HUES6 (cell line): ENCODE measurements around the gene ADPRS.

ENCODE experiments used
- H3K27ac ChIP-seq: 2 replicates; pipeline ENCODE4 v1.7.0; 2013; ENCODE audit warnings: low read depth, mild to moderate bottlenecking, low read length, inconsistent platforms
- H3K27me3 ChIP-seq: 2 replicates; pipeline ENCODE4 v1.6.1; 2013; ENCODE audit warnings: low read length; ENCODE audit not compliant: control insufficient read depth, insufficient read depth
- H3K36me3 ChIP-seq: 2 replicates; pipeline ENCODE4 v1.6.1; 2013; ENCODE audit warnings: low read length; ENCODE audit not compliant: control insufficient read depth, insufficient read depth
- H3K4me1 ChIP-seq: 2 replicates; pipeline ENCODE4 v1.6.1; 2013; ENCODE audit warnings: low read length; ENCODE audit not compliant: control insufficient read depth, insufficient read depth
- H3K4me3 ChIP-seq: 2 replicates; pipeline ENCODE4 v1.5.1; 2013; ENCODE audit warnings: low read depth, low read length
- H3K9ac ChIP-seq: one replicate; pipeline ENCODE4 v1.6.1; 2013; ENCODE audit warnings: mild to moderate bottlenecking, low read length
- H3K9me3 ChIP-seq: 2 replicates; pipeline ENCODE4 v1.6.1; 2013; ENCODE audit warnings: low read depth, low read length; ENCODE audit not compliant: control insufficient read depth, insufficient read depth

The ADPRS gene

DNA sequence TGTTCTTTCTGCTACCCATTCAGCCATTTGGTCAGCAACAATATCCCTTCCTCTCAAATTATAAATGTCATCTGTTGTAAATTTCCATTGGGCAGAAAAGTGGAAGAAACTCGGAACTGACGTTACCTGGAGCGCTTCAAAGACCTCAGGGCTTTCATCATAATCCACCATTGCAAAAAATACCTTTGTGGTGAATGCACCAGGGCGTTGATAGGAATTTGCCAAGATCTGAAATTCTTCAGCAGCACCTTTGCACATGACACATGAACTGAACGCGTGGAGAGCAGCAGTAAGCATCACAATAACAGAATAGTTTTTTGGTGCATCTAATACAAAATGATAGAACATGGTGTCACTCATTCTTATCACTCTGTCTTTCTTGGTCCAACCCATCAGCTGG is 7.9 kb upstream of the ADPRS start:
- H3K4me3 ChIP-seq, result no peak overlapping the region
- H3K27ac ChIP-seq, result no peak overlapping the region
- H3K9ac ChIP-seq, result no peak overlapping the region
- peaks cover 10% of the 10 kb centered on the region; the same call in 1 of the 2 replicates for H3K27me3 ChIP-seq
- no peaks in the 10 kb centered on the region for H3K9me3 ChIP-seq
- no peaks in the 10 kb centered on the region for H3K36me3 ChIP-seq
- peaks cover 7% of the 10 kb centered on the region for H3K4me1 ChIP-seq

DNA sequence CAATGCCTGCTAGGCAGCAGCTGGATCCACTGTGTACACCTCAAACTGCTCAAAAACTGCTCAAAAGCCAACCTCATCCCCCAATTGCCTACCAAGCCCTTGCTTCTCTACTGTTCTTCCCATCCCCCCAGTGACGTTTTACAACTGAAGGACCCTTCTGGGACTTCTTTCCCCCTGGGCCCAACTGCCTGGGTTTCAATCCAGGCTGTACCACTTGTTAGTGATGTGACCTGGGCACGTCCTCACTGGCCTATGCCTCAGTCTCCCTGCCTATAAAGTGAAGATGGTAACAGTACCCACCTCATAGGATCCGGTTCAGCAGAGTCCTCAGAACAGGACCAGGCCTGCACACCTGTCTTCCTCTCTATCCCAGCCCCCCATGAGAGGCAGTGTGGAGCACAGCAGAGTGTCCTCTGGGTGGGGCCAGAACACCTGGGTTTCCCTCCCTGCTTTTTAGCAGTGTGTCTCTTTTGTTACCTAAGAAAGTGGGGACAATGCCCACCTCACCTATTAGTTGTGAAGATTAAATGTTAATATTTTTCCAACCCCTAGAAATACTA is 6.7 kb upstream of the ADPRS start:
- Histone ChIP-seq H3K9me3 (no peaks in the 10 kb centered on the region), H3K36me3 (no peaks in the 10 kb centered on the region), H3K4me1 (peaks cover 7% of the 10 kb centered on the region), H3K9ac (no peak overlapping the region), H3K27me3 (peaks cover 10% of the 10 kb centered on the region; the same call in 1 of the 2 replicates), H3K27ac (no peak overlapping the region), H3K4me3 (no peak overlapping the region)

GRCh38 chr1:36083219-36083618 is 5.5 kb upstream of the ADPRS start:
- H3K4me3 ChIP-seq, result no peak overlapping the region
- peaks cover 10% of the 10 kb centered on the region; the same call in 1 of the 2 replicates for H3K27me3 ChIP-seq
- no peak overlapping the region for H3K27ac ChIP-seq
- peaks cover 7% of the 10 kb centered on the region for H3K4me1 ChIP-seq
- no peaks in the 10 kb centered on the region for H3K9me3 ChIP-seq
- H3K9ac ChIP-seq, result no peak overlapping the region
- H3K36me3 ChIP-seq, result no peaks in the 10 kb centered on the region

DNA sequence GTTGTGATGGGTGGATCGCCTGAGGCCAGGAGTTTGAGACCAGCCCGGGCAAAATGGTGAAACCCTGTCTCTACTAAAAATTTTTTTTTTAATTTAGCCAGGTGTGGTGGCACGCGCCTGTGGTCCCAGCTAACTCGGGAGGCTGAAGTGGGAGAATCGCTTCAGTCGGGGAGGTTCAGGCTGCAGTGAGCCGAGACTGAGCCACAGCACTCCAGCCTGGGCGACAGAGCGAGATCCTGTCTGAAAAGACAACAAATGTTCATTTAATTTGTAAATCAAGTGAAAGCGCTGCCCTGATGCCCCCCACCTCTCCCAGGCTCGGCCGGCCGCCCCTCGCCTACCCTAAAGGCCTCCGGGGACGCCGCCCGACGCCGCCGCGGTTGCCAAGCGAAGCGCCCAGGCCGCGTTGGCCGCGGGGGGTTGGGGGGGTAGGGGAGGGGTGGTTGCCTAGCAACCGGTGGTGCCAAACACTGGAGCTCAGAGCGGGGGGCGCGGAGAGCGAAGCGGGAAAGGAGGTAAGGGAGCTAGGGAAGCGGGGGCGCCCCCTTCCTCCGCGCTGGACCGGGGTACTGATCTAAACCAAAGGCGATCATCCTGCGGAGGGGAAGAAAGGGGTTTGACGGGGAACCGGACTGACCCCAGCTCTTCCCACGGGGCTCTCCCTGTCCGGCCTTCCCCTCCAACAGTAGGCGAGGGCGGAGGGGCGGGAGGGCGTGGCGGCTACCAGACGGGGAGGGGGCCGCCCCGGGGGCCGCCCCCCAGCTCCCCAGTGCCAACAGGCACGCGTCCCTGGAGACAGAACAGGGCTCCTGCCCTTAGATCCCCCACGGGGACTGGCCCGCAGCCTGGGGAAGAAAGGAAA is 4.8 kb upstream of the ADPRS start, which contains the start of gene TEKT2:
Gene TEKT2 (plus strand): TSS at position 460 of the 862 bp plus-strand sequence. CDS start 828 bp downstream, outside the sequence.
- H3K4me1 ChIP-seq, result peaks cover 7% of the 10 kb centered on the region
- H3K9me3 ChIP-seq, result no peaks in the 10 kb centered on the region
- peak within 1 kb of the TSS; percentile 67 for H3K4me3 ChIP-seq
- H3K27ac ChIP-seq, result no peak within 1 kb of the TSS
- H3K27me3 ChIP-seq, result peaks cover 10% of the 10 kb centered on the region; the same call in 1 of the 2 replicates
- peak within 1 kb of the TSS; percentile 60 for H3K9ac ChIP-seq
- H3K36me3 ChIP-seq, result no peaks in the 10 kb centered on the region

DNA sequence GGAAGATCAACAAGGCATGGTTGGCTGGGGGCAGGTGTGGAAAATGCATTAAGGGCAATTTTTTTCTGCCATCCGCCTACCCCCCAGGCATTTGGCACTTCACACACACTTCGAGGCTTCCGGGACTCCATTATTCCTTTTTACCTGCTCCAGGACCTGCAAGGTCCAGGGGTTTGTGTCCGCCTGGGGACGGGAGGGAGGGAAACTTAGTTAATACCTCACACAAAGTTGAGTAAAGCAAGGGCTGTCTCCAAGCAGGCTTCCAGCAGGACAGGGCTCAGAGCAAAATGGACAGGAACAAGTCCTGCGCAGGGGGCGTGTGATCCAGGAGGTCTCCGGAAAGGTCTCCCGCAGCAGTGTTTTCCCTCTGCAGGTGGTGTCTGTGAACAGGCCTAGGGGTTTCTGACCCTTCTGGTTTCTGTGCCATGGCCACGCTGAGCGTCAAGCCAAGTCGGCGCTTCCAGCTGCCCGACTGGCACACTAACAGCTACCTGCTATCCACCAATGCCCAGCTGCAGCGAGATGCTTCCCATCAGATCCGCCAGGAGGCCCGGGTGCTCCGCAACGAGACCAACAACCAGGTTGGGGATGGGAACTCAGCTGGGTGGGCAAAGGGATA is 4.1 kb upstream of the ADPRS start:
- H3K9me3 ChIP-seq, result no peaks in the 10 kb centered on the region
- H3K27me3 ChIP-seq, result peaks cover 10% of the 10 kb centered on the region; the same call in 1 of the 2 replicates
- peak overlapping the region; percentile 67 for H3K4me3 ChIP-seq
- no peaks in the 10 kb centered on the region for H3K36me3 ChIP-seq
- H3K27ac ChIP-seq, result no peak overlapping the region
- peaks cover 7% of the 10 kb centered on the region for H3K4me1 ChIP-seq
- H3K9ac ChIP-seq, result peak overlapping the region; percentile 60

DNA sequence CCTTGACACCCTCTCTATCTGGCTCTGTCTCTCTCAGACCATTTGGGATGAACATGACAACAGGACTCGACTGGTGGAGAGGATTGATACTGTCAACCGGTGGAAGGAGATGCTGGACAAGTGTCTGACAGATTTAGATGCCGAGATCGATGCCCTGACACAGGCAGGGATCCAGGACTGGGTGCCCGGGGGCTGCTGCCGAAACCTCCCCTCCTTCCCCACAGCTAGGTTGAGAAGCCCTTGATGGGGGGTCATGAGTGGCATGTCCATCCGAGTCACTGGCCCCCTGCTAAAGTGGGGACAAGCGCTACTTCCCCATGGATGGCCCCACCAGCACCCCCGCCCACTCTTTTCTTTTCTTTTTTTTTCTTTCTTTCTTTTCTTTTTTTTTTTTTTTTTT is 3.6 kb upstream of the ADPRS start:
- Histone ChIP-seq H3K9ac (no peak overlapping the region), H3K4me3 (no peak overlapping the region), H3K9me3 (no peaks in the 10 kb centered on the region), H3K27me3 (peaks cover 10% of the 10 kb centered on the region; the same call in 1 of the 2 replicates), H3K4me1 (peaks cover 7% of the 10 kb centered on the region), H3K27ac (no peak overlapping the region), H3K36me3 (no peaks in the 10 kb centered on the region)

DNA sequence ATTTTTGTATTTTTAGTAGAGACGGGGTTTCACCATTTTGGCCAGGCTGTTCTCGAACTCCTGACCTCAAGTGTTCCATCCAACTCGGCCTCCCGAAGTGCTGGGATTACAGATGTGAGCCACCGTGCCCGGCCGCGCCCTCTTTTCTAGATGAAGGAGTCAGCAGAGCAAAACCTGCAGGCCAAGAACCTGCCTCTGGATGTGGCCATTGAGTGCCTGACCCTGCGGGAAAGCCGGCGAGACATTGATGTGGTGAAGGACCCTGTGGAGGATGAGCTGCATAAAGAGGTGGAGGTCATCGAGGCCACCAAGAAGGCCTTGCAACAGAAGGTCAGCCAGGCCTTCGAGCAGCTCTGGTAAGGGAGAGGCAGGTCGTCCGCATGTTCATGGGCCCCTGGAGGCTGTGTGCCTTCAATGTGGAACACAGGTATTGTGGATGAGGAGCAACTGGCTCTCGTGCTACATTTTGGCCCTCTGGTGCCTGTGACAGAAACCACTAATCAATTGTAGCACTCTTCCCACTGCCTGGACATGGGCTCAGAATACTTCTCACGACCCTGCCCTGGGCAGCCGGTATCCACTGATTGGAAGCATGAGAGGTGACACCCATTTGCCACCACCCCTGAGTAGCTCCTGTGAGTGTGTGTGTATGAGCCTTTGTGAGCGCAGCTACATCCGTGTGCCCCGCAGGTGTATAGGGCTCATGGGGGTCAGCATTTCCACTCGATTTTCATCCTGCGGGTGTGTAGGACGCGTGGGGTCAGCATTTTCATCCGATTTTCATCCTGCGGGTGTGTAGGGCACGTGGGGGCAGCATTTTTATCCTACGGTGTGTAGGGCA is 2.8 kb upstream of the ADPRS start:
- Histone ChIP-seq H3K9ac (no peak overlapping the region), H3K36me3 (0 out of 2 replicates have a peak, but pooled peaks cover under 1% of the 10 kb centered on the region), H3K27me3 (peaks cover 10% of the 10 kb centered on the region; the same call in 1 of the 2 replicates), H3K4me3 (no peak overlapping the region), H3K27ac (no peak overlapping the region), H3K9me3 (no peaks in the 10 kb centered on the region), H3K4me1 (peaks cover 7% of the 10 kb centered on the region)

DNA sequence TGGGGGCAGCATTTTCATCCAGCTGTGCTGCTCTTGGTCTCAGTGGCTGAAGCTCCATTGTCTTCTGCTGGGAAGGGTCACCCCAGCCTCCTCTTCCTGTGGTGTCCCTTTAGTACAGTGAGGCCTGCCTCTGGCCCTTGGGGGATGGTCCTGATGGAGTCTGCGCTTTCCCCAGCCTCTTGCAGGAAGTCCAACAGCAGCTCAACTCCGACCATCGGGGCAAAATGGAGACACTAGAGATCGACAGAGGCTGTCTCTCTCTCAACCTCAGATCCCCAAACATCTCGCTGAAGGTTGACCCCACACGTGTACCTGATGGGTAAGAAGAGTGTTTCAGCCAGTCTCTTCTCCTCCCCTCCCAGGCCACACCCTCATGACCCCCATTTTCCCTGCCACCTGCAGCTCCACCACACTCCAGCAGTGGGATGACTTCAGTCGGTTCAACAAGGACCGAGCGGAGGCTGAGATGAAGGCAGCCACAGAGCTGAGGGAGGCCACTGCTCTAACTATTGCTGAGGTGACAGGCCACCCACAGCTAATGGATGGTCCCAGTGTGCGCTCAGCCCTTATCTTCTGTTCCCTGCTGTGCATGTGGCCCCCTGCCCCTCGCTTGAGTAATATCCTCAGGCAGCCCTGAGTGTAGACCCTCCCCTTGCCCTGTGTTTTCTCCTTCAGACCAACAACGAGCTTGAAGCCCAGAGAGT is 2.0 kb upstream of the ADPRS start:
- Histone ChIP-seq H3K9me3 (no peaks in the 10 kb centered on the region), H3K27ac (no peak overlapping the region), H3K9ac (no peak overlapping the region), H3K27me3 (peaks cover 10% of the 10 kb centered on the region; the same call in 1 of the 2 replicates), H3K4me3 (no peak overlapping the region), H3K4me1 (peaks cover 7% of the 10 kb centered on the region), H3K36me3 (peaks cover 8% of the 10 kb centered on the region)

DNA sequence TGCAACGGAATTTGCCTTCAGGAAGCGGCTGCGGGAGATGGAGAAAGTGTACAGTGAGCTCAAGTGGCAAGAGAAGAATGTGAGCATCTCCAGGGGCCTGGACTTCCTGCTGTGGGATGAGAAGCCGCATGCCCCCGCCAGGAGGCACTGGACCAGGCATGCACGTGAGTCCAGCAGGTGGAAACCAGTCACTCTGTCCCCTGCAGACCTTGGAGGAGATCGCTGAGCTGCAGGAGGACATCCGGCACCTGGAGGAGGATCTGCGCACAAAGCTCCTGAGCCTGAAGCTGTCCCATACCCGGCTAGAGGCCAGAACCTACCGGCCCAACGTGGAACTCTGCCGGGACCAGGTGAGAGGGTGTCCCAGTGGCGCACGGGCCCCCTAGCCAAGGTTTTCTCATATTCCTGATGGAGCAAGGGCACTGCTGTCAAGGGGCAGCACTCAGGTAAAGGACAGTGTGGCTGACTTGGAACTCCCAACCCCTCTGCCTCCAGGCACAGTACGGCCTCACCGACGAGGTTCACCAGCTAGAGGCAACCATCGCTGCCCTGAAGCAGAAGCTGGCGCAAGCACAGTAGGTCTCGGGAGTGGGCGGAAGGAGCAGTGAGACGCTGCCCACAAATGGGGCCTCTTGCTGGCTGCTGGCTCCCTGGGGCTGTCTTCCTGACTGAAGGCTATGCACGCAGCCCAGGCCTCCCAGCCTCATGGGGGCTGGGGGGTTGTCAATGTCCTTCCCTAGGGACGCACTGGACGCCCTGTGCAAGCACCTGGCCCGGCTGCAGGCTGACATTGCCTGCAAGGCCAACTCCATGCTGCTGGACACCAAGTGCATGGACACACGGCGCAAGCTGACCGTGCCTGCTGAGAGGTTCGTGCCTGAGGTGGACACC is 1.2 kb upstream of the ADPRS start:
- Histone ChIP-seq H3K27me3 (peaks cover 10% of the 10 kb centered on the region; the same call in 1 of the 2 replicates), H3K9me3 (no peaks in the 10 kb centered on the region), H3K36me3 (peaks cover 16% of the 10 kb centered on the region), H3K27ac (no peak overlapping the region), H3K4me1 (peaks cover 7% of the 10 kb centered on the region), H3K9ac (no peak overlapping the region), H3K4me3 (no peak overlapping the region)
